HG03064 (cell line): ENCODE data around the gene EWSR1.
"Not testable (repeated sequence)": the region's sequence is repeated elsewhere in the genome, so short reads cannot be mapped to it uniquely, and the experiment has no call there.

Experiments
- ATAC-seq: cut with Tn5 transposase; IDR thresholded peaks from one replicate; pipeline ENCODE4 v1.9.1; 2021; ENCODE audit warnings: low read depth; ENCODE audit not compliant: unreplicated experiment

EWSR1 gene

GRCh38 chr22:29334696-29335344 lies 66.8 kb downstream of the EWSR1 start:
- no peak for ATAC-seq

- ATAC-seq: no peak
These were observed 67.6 kb downstream of the EWSR1 start for GRCh38 chr22:29335656-29336055.

- ATAC-seq: no peak
These were observed 68.9 kb downstream of the EWSR1 start for GRCh38 chr22:29336751-29337490.

- ATAC-seq: no peak
These were observed 69.7 kb downstream of the EWSR1 start for GRCh38 chr22:29337631-29338284.

GRCh38 chr22:29338398-29338797 lies 70.3 kb downstream of the EWSR1 start:
- no peak for ATAC-seq

- no peak for ATAC-seq
These were observed 71.5 kb downstream of the EWSR1 start for GRCh38 chr22:29339381-29340235.

- ATAC-seq: no peak
These were observed 72.5 kb downstream of the EWSR1 start for GRCh38 chr22:29340566-29340965.

- ATAC-seq: no peak
These were observed 73.2 kb downstream of the EWSR1 start for GRCh38 chr22:29341056-29341848.

GRCh38 chr22:29341849-29342127 lies 73.7 kb downstream of the EWSR1 start:
- no peak for ATAC-seq

- no peak for ATAC-seq
These were observed 74.1 kb downstream of the EWSR1 start for GRCh38 chr22:29342177-29342576.

- ATAC-seq: no peak
These were observed 74.7 kb downstream of the EWSR1 start for GRCh38 chr22:29342577-29343312.

GRCh38 chr22:29343313-29343805 lies 75.3 kb downstream of the EWSR1 start:
- ATAC-seq: no peak

GRCh38 chr22:29344137-29344536 lies 76.1 kb downstream of the EWSR1 start:
- ATAC-seq: no peak

GRCh38 chr22:29344889-29345288 lies 76.8 kb downstream of the EWSR1 start:
- ATAC-seq: not testable (repeated sequence)

- no peak for ATAC-seq
These were observed 77.9 kb downstream of the EWSR1 start for GRCh38 chr22:29345932-29346331.

- no peak for ATAC-seq
These were observed 78.6 kb downstream of the EWSR1 start for GRCh38 chr22:29346659-29347058.

- no peak for ATAC-seq
These were observed 80.0 kb downstream of the EWSR1 start for GRCh38 chr22:29348041-29348440.

- ATAC-seq: no peak
These were observed 80.9 kb downstream of the EWSR1 start for GRCh38 chr22:29348956-29349355.
